Liver (tissue), 3 donors: ENCODE data around the gene SPTLC3.

Experiments used
- EGR1 ChIP-seq, 2 donors: IDR thresholded peaks; 2 replicates each; pipeline ENCODE4 v1.6.1; 2016 to 2018; ENCODE audit warnings: antibody characterized with exemption in 2 of 2, low read depth in 2 of 2
- FOXA1 ChIP-seq: IDR thresholded peaks from 2 replicates; pipeline ENCODE4 v1.6.1; 2016; ENCODE audit warnings: antibody characterized with exemption
- GABPA ChIP-seq, 2 donors: IDR thresholded peaks in 1 of 2; conservative IDR thresholded peaks in 1 of 2; 2 replicates each; pipeline ENCODE4 v1.6.1; 2016; ENCODE audit warnings: antibody characterized with exemption in 2 of 2, mild to moderate bottlenecking in 1 of 2, moderate library complexity in 1 of 2
- JUND ChIP-seq, 2 donors: IDR thresholded peaks; 2 replicates each; pipeline ENCODE4 v1.6.1; 2016; ENCODE audit warnings: antibody characterized with exemption in 2 of 2
- RAD21 ChIP-seq, 2 donors: IDR thresholded peaks; 2 replicates each; pipeline ENCODE4 v1.6.1; 2016; ENCODE audit warnings: antibody characterized with exemption in 2 of 2, mild to moderate bottlenecking in 2 of 2
- SP1 ChIP-seq: IDR thresholded peaks from 2 replicates; pipeline ENCODE4 v1.6.1; 2018; ENCODE audit warnings: antibody characterized with exemption, mild to moderate bottlenecking
- TAF1 ChIP-seq: conservative IDR thresholded peaks from 2 replicates; pipeline ENCODE4 v1.6.1; 2016; ENCODE audit warnings: antibody characterized with exemption, mild to moderate bottlenecking
- YY1 ChIP-seq: IDR thresholded peaks from 2 replicates; pipeline ENCODE4 v1.6.1; 2016; ENCODE audit warnings: antibody characterized with exemption, mild to moderate bottlenecking
- TF ChIP-seq, protein P1 (sequence below): fragments of 150-350 bp; IDR thresholded peaks from 2 replicates; pipeline ENCODE4 v1.5.1; 2017; ENCODE audit warnings: improper control_type of control experiment, low read depth, low read length; ENCODE audit not compliant: missing input control
- TF ChIP-seq, protein P2 (sequence below): IDR thresholded peaks from 2 replicates; pipeline ENCODE4 v1.6.1; 2016; ENCODE audit warnings: antibody characterized with exemption, mild to moderate bottlenecking
- TF ChIP-seq, protein P3 (sequence below): IDR thresholded peaks from 2 replicates; pipeline ENCODE4 v1.6.1; 2016; ENCODE audit warnings: antibody characterized with exemption
- TF ChIP-seq, protein P4 (sequence below): IDR thresholded peaks from 2 replicates; pipeline ENCODE4 v1.6.1; 2016; ENCODE audit warnings: antibody characterized with exemption
- TF ChIP-seq, protein P5 (sequence below): IDR thresholded peaks from 2 replicates; pipeline ENCODE4 v1.6.1; 2016; ENCODE audit warnings: antibody characterized with exemption
- donor health status: healthy.
- donor health status: healthy.

DNA sequence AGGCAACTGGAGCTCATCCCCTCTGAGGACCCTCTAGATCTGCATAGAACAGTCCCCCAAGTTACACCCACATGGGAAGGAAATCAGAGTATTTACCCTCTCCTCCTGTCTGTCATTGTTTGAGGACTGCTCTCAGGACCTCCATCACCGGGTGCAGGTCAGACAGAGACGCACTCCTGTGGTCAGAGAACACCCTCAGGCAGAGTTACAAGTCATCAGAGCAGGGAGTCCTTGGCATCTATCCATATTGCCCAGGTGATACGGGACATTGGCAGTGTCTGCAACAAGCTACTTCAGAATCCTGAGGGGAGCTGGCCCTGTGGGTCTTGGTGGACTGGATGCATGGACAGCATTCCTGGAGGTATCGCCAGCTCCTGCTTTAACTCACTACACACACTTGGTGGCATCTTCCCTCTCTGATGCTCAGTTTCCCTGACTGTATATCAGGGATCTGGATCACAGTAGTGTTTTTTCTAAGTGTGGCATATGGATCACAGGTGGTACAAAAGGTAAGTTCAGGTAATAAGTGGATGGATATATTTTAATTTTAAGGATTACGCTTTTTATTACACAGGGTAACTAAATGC, 197.2 kb downstream of the SPTLC3 start:
- TF ChIP-seq, protein P1, sequence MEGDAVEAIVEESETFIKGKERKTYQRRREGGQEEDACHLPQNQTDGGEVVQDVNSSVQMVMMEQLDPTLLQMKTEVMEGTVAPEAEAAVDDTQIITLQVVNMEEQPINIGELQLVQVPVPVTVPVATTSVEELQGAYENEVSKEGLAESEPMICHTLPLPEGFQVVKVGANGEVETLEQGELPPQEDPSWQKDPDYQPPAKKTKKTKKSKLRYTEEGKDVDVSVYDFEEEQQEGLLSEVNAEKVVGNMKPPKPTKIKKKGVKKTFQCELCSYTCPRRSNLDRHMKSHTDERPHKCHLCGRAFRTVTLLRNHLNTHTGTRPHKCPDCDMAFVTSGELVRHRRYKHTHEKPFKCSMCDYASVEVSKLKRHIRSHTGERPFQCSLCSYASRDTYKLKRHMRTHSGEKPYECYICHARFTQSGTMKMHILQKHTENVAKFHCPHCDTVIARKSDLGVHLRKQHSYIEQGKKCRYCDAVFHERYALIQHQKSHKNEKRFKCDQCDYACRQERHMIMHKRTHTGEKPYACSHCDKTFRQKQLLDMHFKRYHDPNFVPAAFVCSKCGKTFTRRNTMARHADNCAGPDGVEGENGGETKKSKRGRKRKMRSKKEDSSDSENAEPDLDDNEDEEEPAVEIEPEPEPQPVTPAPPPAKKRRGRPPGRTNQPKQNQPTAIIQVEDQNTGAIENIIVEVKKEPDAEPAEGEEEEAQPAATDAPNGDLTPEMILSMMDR, result no peak
- TF ChIP-seq, protein P2, sequence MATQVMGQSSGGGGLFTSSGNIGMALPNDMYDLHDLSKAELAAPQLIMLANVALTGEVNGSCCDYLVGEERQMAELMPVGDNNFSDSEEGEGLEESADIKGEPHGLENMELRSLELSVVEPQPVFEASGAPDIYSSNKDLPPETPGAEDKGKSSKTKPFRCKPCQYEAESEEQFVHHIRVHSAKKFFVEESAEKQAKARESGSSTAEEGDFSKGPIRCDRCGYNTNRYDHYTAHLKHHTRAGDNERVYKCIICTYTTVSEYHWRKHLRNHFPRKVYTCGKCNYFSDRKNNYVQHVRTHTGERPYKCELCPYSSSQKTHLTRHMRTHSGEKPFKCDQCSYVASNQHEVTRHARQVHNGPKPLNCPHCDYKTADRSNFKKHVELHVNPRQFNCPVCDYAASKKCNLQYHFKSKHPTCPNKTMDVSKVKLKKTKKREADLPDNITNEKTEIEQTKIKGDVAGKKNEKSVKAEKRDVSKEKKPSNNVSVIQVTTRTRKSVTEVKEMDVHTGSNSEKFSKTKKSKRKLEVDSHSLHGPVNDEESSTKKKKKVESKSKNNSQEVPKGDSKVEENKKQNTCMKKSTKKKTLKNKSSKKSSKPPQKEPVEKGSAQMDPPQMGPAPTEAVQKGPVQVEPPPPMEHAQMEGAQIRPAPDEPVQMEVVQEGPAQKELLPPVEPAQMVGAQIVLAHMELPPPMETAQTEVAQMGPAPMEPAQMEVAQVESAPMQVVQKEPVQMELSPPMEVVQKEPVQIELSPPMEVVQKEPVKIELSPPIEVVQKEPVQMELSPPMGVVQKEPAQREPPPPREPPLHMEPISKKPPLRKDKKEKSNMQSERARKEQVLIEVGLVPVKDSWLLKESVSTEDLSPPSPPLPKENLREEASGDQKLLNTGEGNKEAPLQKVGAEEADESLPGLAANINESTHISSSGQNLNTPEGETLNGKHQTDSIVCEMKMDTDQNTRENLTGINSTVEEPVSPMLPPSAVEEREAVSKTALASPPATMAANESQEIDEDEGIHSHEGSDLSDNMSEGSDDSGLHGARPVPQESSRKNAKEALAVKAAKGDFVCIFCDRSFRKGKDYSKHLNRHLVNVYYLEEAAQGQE, result no peak
- TF ChIP-seq RAD21 (IDR thresholded peaks at IDR 0.05), result peak; percentile 21 to 24
- no peak for TF ChIP-seq SP1
- no peak for TF ChIP-seq YY1
- no peak for TF ChIP-seq JUND (IDR thresholded peaks at IDR 0.05)
- TF ChIP-seq, protein P3, sequence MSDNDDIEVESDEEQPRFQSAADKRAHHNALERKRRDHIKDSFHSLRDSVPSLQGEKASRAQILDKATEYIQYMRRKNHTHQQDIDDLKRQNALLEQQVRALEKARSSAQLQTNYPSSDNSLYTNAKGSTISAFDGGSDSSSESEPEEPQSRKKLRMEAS, result no peak
- TF ChIP-seq EGR1 (IDR thresholded peaks at IDR 0.05; ENCODE audit: low read depth in 2 of 2), result no peak
- TF ChIP-seq, protein P4, sequence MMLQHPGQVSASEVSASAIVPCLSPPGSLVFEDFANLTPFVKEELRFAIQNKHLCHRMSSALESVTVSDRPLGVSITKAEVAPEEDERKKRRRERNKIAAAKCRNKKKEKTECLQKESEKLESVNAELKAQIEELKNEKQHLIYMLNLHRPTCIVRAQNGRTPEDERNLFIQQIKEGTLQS, result no peak
- TF ChIP-seq TAF1, result no peak
- TF ChIP-seq, protein P5, sequence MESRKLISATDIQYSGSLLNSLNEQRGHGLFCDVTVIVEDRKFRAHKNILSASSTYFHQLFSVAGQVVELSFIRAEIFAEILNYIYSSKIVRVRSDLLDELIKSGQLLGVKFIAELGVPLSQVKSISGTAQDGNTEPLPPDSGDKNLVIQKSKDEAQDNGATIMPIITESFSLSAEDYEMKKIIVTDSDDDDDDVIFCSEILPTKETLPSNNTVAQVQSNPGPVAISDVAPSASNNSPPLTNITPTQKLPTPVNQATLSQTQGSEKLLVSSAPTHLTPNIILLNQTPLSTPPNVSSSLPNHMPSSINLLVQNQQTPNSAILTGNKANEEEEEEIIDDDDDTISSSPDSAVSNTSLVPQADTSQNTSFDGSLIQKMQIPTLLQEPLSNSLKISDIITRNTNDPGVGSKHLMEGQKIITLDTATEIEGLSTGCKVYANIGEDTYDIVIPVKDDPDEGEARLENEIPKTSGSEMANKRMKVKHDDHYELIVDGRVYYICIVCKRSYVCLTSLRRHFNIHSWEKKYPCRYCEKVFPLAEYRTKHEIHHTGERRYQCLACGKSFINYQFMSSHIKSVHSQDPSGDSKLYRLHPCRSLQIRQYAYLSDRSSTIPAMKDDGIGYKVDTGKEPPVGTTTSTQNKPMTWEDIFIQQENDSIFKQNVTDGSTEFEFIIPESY, result no peak
- no peak for TF ChIP-seq GABPA (IDR thresholded peaks at IDR 0.05 in 1 of 2, conservative IDR thresholded peaks at IDR 0.05 in 1 of 2)
- no peak for TF ChIP-seq FOXA1
